Activated effector memory CD4-positive, alpha-beta T cell treated with Interleukin-2 at 50 U/mL for 16 hours (primary cell): ENCODE results near the gene MYH9.

Experiments used
- DNase-seq: peaks from one replicate; pipeline ENCODE4 v3.0.0-alpha.2; 2020

The MYH9 gene

GRCh38 chr22:36344106-36344827, 43.5 kb downstream of the MYH9 start:
- DNase-seq, result no peak

GRCh38 chr22:36343720-36344105, 44.1 kb downstream of the MYH9 start:
- no peak for DNase-seq

- no peak for DNase-seq
Observed at GRCh38 chr22:36343070-36343719, 44.6 kb downstream of the MYH9 start.

GRCh38 chr22:36341640-36342041, 46.1 kb downstream of the MYH9 start:
- DNase-seq, result no peak

GRCh38 chr22:36340621-36341020, 47.1 kb downstream of the MYH9 start:
- no peak for DNase-seq

- no peak for DNase-seq
Observed at GRCh38 chr22:36339171-36340065, 48.3 kb downstream of the MYH9 start.

GRCh38 chr22:36337365-36338130, 50.2 kb downstream of the MYH9 start:
- DNase-seq, result no peak

- DNase-seq, result no peak
Observed at GRCh38 chr22:36336246-36337182, 51.3 kb downstream of the MYH9 start.

- no peak for DNase-seq
Observed at GRCh38 chr22:36335621-36336020, 52.1 kb downstream of the MYH9 start.

- no peak for DNase-seq
Observed at GRCh38 chr22:36334821-36335603, 52.8 kb downstream of the MYH9 start.

- DNase-seq, result peak; percentile 31
Observed at GRCh38 chr22:36334081-36334820, 53.5 kb downstream of the MYH9 start.

- DNase-seq, result no peak
Observed at GRCh38 chr22:36333644-36334043, 54.1 kb downstream of the MYH9 start.

- DNase-seq, result peak; percentile 43
Observed at GRCh38 chr22:36332623-36333332, 55.0 kb downstream of the MYH9 start.

GRCh38 chr22:36331912-36332622, 55.7 kb downstream of the MYH9 start:
- peak; percentile 56 for DNase-seq

GRCh38 chr22:36331306-36331911, 56.4 kb downstream of the MYH9 start:
- peak; percentile 73 for DNase-seq

- DNase-seq, result no peak
Observed at GRCh38 chr22:36330655-36331305, 57.0 kb downstream of the MYH9 start.

GRCh38 chr22:36330127-36330526, 57.6 kb downstream of the MYH9 start:
- DNase-seq, result no peak
